GM21423 (cell line): ENCODE measurements around the gene RUFY4.
"Not testable (repeated sequence)": the region's sequence is repeated elsewhere in the genome, so short reads cannot be mapped to it uniquely, and the experiment has no call there.

Source experiments
- ATAC-seq: cut with Tn5 transposase; IDR thresholded peaks from one replicate; pipeline ENCODE4 v1.9.1; 2021; ENCODE audit warnings: mild to moderate bottlenecking, moderate library complexity; ENCODE audit not compliant: unreplicated experiment

RUFY4 gene

DNA sequence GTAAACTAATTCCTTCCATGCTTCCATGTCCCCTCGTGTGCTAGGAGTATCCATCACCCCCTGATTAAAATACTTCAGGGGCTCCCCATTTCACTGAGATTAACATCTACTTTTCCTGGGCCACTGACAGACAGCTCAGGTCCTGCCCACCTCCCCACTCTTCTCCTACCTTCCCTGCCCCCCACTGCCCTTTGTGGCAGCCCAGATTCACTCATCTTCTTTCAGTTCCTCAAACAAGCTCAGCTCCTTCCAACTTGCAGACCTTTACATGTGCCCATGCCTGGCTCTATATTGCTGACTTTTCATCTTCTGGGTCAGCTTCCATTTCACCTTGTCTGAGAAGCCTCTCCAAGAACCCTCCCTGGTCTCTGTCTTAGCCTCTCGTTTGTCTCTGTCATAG is 12.0 kb downstream of the RUFY4 start:
- peak; percentile 95 for ATAC-seq

GRCh38 chr2:218081695-218082094 is 12.6 kb downstream of the RUFY4 start:
- no peak for ATAC-seq

- no peak for ATAC-seq
These were observed 13.7 kb downstream of the RUFY4 start for GRCh38 chr2:218082586-218083351.

DNA sequence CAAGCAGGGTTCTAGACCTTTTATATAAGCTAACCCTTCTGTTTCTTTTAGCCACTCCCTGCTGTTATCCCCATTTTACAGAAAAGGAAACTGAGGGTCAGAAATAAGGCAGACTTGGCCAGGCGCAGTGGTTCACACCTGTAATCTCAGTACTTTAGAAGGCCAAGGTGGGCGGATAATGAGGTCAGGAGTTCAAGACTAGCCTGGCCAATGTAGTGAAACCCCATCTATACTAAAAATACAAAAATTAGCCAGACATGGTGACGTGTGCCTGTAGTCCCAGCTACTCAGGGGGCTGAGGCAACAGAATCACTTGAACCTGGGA is 14.3 kb downstream of the RUFY4 start:
- ATAC-seq: no peak

GRCh38 chr2:218086478-218086877 is 17.4 kb downstream of the RUFY4 start:
- ATAC-seq: no peak

DNA sequence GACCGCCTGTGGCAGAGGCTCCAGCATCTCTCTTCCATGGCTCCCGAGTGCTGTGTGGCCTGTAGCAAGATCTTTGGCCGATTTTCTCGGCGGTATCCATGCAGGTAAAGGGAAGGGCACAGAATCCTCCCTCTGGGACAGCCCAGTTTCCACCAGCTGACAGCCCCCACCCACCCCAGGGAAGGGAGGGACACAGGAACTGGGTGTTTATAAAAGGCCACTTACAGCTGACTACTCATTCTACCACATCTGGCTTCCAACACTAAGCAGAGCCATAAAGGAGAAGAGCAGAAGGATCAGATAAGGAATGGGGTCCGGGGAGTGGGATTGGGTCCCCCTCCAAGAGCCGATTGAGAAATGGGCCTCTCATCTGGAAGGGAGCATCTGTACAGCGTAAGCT is 20.2 kb downstream of the RUFY4 start:
- ATAC-seq: no peak

DNA sequence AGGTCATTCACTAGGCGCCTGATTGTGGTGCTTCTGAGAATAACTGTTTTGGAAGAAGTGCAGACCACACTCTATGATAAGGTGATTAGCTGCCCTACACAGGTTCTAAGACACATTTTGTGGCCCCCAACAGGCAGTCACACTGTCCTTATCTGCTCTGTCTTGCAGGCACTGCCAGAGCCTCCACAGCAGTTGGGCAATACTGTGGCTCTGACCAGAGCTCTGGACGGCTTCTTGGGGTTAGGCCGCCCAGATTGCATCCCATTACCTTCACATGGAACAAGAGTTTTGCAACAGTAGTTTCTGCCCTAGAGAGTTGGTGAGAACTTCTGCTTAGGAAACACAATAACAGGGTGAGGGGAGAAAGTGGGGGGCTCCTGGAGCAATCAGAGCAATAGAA is 22.7 kb downstream of the RUFY4 start:
- ATAC-seq: no peak

DNA sequence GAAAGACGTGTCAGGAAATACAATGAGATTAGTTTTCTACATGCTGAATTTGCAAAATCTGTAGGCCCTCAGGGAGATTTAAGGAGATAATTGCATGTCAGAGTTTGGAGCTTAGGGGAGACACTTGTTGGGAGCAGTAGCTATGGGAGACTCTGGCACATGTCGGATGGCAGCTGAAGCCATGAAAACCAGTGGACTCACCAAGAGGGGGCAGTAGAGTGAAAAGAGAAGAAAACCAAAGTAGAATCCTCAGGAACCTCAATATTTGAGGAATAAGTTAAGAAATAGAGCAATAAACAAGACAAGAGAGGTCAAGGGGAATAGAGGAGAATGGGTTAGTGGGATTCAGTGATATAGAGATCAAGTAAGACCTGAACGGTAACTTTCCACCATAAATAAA is 24.8 kb downstream of the RUFY4 start:
- ATAC-seq: no peak

- no peak for ATAC-seq
These were observed 26.8 kb downstream of the RUFY4 start for GRCh38 chr2:218095853-218096252.

DNA sequence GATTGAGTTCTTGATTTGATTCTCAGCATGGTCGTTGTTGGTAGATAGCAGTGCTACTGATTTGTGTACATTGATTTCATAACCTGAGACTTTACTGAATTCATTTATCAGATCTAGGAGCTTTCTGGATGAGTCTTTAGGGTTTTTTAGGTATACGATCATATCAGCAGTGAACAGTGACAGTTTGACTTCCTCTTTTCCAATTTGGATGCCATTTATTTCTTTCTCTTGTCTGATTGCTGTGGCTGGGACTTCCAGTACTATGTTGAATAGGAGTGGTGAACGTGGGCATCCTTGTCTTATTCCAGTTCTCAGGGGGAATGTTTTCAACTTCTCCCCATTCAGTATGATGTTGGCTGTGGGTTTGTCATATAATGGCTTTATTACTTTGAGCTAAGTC is 28.9 kb downstream of the RUFY4 start:
- ATAC-seq: no peak

GRCh38 chr2:218108834-218109233 is 39.8 kb downstream of the RUFY4 start:
- not testable (repeated sequence) for ATAC-seq

DNA sequence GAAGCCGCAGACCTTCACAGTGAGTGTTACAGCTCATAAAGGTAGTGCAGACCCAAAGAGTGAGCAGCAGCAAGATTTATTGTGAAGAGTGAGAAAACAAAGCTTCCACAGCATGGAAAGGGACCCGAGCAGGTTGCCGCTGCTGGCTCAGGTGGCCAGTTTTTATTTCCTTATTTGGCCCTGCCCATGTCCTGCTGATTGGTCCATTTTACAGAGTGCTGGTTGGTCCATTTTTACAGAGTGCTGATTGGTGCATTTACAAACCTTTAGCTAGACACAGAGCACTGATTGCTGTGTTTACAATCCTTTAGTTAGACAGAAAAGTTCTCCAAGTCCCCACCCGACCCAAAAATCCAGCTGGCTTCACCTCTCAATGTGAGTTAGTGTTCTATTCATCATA is 52.7 kb downstream of the RUFY4 start:
- not testable (repeated sequence) for ATAC-seq

GRCh38 chr2:218122286-218122685 is 53.2 kb downstream of the RUFY4 start:
- not testable (repeated sequence) for ATAC-seq

- no peak for ATAC-seq
These were observed 54.9 kb downstream of the RUFY4 start for GRCh38 chr2:218123986-218124385.

- ATAC-seq: no peak
These were observed 56.0 kb downstream of the RUFY4 start for GRCh38 chr2:218125095-218125494.

GRCh38 chr2:218125626-218126080 is 56.6 kb downstream of the RUFY4 start, which contains the start of gene CXCR2:
TSS of gene CXCR2 (plus strand) at chr2:218126028. CDS start at chr2:218134802, 8,774 bp downstream.
- ATAC-seq: no peak

DNA sequence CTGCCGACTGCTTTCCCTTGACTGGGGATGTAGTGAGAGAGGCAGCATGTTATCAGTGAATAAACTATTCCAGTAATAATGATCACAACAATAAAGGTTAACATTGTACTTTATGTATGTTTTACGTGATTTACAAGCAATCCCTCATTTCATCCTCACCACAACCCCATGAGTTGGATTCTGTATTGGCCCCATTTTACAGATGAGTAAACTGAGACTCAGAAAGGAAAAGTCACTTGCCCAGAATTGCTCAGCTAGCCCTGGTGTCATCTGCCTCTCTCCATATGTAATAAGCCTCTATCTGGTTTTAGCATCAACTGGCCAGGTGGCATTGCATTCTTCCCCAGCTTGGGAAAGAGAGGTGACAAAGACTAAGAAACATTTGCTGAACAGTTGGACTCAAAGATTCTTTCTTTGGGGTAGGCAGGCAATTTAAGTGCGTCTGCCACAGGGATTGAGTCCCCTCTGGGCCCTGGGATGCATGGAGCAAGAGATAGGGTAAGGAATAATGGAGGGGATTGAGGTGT is 58.9 kb downstream of the RUFY4 start:
- ATAC-seq: no peak

DNA sequence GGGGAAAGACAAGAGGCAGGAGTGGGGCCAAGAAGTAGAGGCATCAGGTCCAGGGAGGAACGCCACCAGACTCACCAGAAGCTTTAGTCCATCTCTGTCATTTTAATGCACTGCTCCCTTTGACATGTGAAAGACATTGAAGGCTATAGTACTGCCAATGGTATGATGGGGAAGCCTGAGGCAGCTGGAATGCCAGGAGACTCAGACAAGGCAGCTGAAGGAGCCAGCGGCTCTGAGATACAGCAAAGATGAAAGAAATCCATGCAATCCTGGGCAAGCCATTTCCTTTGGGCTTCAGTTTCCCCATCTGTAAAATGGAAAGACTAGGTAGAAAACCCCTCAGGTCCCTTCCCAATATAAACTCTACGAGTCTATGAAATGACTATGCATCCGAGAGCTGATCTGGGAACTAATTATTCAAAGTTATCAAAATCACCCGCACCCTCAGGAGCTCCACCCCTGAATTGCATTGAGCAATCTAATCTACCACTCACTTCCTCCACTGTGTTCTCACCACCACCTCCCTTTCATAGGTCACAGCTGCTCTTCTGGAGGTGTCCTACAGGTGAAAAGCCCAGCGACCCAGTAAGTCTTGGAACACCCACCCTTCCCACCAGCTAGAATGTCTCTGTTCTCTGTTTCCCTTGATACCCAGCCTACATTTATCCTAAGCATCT is 59.9 kb downstream of the RUFY4 start:
- no peak for ATAC-seq

DNA sequence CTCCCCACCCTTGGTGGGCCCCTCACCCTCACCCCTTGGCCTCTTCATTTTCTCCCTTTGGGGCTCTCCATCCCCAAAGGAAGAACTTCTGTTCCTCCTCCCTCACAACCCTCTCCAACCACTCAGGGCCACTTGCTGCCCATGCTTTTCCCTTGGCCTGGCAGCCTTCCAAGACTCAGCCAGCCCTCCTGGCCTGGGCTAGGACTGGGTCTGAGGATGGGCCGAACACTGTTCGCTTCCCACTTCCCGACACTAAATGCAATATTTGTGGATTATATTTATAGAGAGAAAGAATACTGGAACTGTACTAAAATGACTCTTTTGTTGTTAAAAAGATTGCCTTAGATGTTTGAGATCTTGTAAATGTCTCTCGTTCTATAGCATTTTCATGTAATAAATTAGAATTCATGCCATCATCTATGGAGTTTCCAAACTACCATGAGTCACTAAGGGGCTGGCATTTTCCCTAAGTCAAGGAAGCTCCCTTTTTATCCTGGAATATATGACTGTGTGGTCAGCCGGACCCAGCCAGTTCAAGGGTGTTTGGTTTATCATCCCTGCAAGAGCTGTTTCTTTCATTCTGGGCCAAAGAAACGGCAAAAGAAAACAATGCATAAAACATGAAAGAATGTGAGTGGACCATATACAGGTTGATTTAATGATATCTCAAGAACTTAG is 60.5 kb downstream of the RUFY4 start:
- ATAC-seq: no peak

- no peak for ATAC-seq
These were observed 61.3 kb downstream of the RUFY4 start for GRCh38 chr2:218130377-218130776.

DNA sequence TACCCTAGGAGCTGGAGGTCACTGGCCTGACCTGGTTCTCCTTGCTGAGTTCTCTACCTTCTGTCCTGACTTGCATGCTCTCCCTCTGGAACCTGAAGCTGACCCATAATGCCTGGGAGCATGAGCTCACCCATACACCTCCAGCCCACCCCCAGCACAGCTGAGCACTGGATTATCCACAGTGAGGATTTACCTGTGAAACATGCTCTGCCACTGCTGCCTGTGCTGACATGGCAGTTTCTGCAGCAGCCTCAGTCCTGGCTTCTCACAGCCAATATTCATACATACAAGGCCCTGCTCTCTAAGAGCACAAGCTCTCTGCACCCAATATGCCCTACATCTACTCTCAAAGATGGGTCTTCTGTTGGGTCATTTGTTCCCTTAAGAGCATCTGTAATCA is 61.8 kb downstream of the RUFY4 start:
- ATAC-seq: no peak

- ATAC-seq: no peak
These were observed 68.5 kb downstream of the RUFY4 start for GRCh38 chr2:218137514-218137913.
